Choroid plexus epithelial cell (primary cell): Measurements from ENCODE around the gene SHROOM2.
A peak's percentile ranks its signal among the peaks of the same experiment; 100 is the strongest.

Experiments used
- DNase-seq: peaks from one replicate; pipeline ENCODE4 v3.0.0-alpha.2; 2010; ENCODE audit warnings: low read depth
- H3K4me3 ChIP-seq: 2 replicates; pipeline ENCODE4 v1.5.1; 2011; ENCODE audit warnings: low read depth, mild to moderate bottlenecking, control low read depth, low read length, moderate library complexity
- CTCF ChIP-seq: conservative IDR thresholded peaks from 2 replicates; pipeline ENCODE4 v1.5.1; 2011; ENCODE audit warnings: low read depth, mild to moderate bottlenecking, control low read depth, inconsistent platforms, low read length, moderate library complexity

SHROOM2 gene

GRCh38 chrX:9785254-9785943, 830 bp upstream of the SHROOM2 start:
- no peak for DNase-seq
- no peak for TF ChIP-seq CTCF
- H3K4me3 ChIP-seq, result peak overlapping the region; percentile 46

GRCh38 chrX:9786798-9787635, 788 bp downstream of the SHROOM2 start:
- no peak for TF ChIP-seq CTCF
- DNase-seq, result no peak
- peak overlapping the region; percentile 56 for H3K4me3 ChIP-seq

GRCh38 chrX:9788911-9789310, 2.7 kb downstream of the SHROOM2 start:
- DNase-seq, result peak; percentile 37
- H3K4me3 ChIP-seq, result no peak overlapping the region
- no peak for TF ChIP-seq CTCF

GRCh38 chrX:9789555-9789954, 3.3 kb downstream of the SHROOM2 start:
- TF ChIP-seq CTCF, result no peak

GRCh38 chrX:9790866-9791265, 4.6 kb downstream of the SHROOM2 start:
- DNase-seq, result peak; percentile 33
- no peak for TF ChIP-seq CTCF

More at GRCh38 chrX:9789555-9789954, 3.3 kb downstream of the SHROOM2 start:
- H3K4me3 ChIP-seq, result no peak overlapping the region
- DNase-seq, result no peak

GRCh38 chrX:9794495-9794894, 8.3 kb downstream of the SHROOM2 start:
- no peak for DNase-seq
- no peak for TF ChIP-seq CTCF
- H3K4me3 ChIP-seq, result no peak overlapping the region

More at GRCh38 chrX:9790866-9791265, 4.6 kb downstream of the SHROOM2 start:
- H3K4me3 ChIP-seq, result no peak overlapping the region
